HEK293T (cell line): Measurements from ENCODE around the gene SLC25A2.

ENCODE experiments used
- ARNT ChIP-seq: fragments of 450-650 bp; IDR thresholded peaks from 2 replicates; pipeline ENCODE4 v1.6.1; 2017; ENCODE audit warnings: mild to moderate bottlenecking
- BHLHE40 ChIP-seq: fragments of 450-650 bp; IDR thresholded peaks from 2 replicates; pipeline ENCODE4 v1.6.1; 2016; ENCODE audit warnings: mild to moderate bottlenecking, moderate library complexity, borderline replicate concordance
- ELF4 ChIP-seq: fragments of 450-650 bp; IDR thresholded peaks from 2 replicates; pipeline ENCODE4 v1.6.1; 2017; ENCODE audit warnings: antibody characterized with exemption
- FOXA1 ChIP-seq: fragments of 450-650 bp; IDR thresholded peaks from 2 replicates; pipeline ENCODE4 v1.6.1; 2016; ENCODE audit warnings: mild to moderate bottlenecking
- SP1 ChIP-seq: fragments of 450-650 bp; IDR thresholded peaks from 2 replicates; pipeline ENCODE4 v1.6.1; 2017
- SUZ12 ChIP-seq: fragments of 450-650 bp; IDR thresholded peaks from 2 replicates; pipeline ENCODE4 v1.6.1; 2016; ENCODE audit warnings: mild to moderate bottlenecking
- ZNF384 ChIP-seq: fragments of 450-650 bp; IDR thresholded peaks from 2 replicates; pipeline ENCODE4 v1.6.1; 2016
- TF ChIP-seq, protein P1 (sequence below): fragments of 450-650 bp; IDR thresholded peaks from 2 replicates; pipeline ENCODE4 v1.6.1; 2016

DNA sequence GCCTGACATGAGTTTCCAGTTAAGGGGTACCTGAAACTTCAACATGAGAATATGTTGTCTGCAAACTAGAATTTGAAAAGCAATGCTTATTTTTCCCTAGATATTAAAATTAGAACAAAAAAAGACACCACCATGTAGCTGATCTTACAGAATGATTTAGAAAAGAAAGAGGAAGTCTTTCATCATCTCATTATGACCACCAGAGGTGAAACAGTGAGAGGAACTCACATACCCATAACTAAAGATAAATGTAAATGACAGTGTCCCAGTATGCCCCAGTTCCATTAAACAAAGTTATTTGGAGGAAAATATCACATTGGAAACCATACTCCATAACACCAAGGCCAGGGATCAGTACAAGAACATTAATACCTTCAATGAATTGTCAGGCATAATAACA, 9.9 kb upstream of the SLC25A2 start:
- no peak for TF ChIP-seq BHLHE40
- no peak for TF ChIP-seq ELF4
- no peak for TF ChIP-seq SUZ12
- TF ChIP-seq, protein P1, sequence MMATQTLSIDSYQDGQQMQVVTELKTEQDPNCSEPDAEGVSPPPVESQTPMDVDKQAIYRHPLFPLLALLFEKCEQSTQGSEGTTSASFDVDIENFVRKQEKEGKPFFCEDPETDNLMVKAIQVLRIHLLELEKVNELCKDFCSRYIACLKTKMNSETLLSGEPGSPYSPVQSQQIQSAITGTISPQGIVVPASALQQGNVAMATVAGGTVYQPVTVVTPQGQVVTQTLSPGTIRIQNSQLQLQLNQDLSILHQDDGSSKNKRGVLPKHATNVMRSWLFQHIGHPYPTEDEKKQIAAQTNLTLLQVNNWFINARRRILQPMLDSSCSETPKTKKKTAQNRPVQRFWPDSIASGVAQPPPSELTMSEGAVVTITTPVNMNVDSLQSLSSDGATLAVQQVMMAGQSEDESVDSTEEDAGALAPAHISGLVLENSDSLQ = no peak
- TF ChIP-seq ARNT = no peak
- TF ChIP-seq SP1 = no peak
- no peak for TF ChIP-seq ZNF384
- TF ChIP-seq FOXA1 = no peak
